Left lung (tissue), 14 donors: ENCODE measurements around the gene GLT8D2. TPM values are rescaled to one million over a fixed set of nuclear protein-coding genes. Genes with fewer than 3 reads are reported as not detected.
A peak's percentile ranks its signal among the peaks of the same experiment; 100 is the strongest.

Experiments used
- ATAC-seq: fragments of 200-7000 bp; cut with Tn5 transposase; one replicate; pipeline ENCODE4 v1.9.1; 2020; ENCODE audit warnings: moderate library complexity
- DNase-seq, 4 donors: peaks; one replicate each; pipeline ENCODE4 v3.0.0-alpha.2; 2013 to 2020
- H3K27ac ChIP-seq, 2 donors: fragments of 200-600 bp; sonication (generic) in 1 of 2; one replicate each; pipeline versions ENCODE4 v1.5.0 to v1.8.0; 2020 to 2021
- H3K27me3 ChIP-seq, 2 donors: fragments of 200-600 bp; sonication (generic) in 1 of 2; one replicate each; pipeline versions ENCODE4 v1.5.0 to v1.8.0; 2020 to 2021
- H3K36me3 ChIP-seq, 2 donors: fragments of 200-600 bp; sonication (generic) in 1 of 2; one replicate each; pipeline versions ENCODE4 v1.5.0 to v1.8.0; 2020 to 2021
- H3K4me1 ChIP-seq, 2 donors: fragments of 200-600 bp; one replicate each; pipeline ENCODE4 v1.8.0; 2021
- H3K4me3 ChIP-seq, 2 donors: fragments of 200-600 bp; sonication (generic) in 1 of 2; one replicate each; pipeline versions ENCODE4 v1.5.0 to v1.8.0; 2020 to 2021; ENCODE audit warnings: mild to moderate bottlenecking in 1 of 2
- H3K9me3 ChIP-seq, 2 donors: fragments of 200-600 bp; sonication (generic) in 1 of 2; one replicate each; pipeline versions ENCODE4 v1.5.0 to v1.8.0; 2020 to 2021
- intact Hi-C, 2 donors: fragments of 100-400 bp; cut with DNase I; formaldehyde crosslinking; loops; one replicate each; pipeline versions ENCODE4 v1.11.2 to v1.14.2; 2022
- long read RNA-seq, 12 donors: library from polyadenylated mRNA in 2 of 12; unstranded in 2 of 12; transcript quantifications; one replicate each; pipeline ENCODE4 v2.0.0 and lab custom pipeline, GENCODE V29; 2019 to 2026
- polyA plus RNA-seq, 6 donors: library from polyadenylated mRNA; unstranded; fragments of 120-200 nt; gene quantifications; one replicate each; pipeline ENCODE4 v1.2.1, GENCODE V29; 2013; ENCODE audit not compliant: insufficient read length in 6 of 6
- total RNA-seq, 2 donors: library from RNA; stranded (reverse); fragmentation: NEBNext Ultra II Directional; extraction: Animal tissue kit (Norgen Biotek cat#: 25700); gene quantifications; one replicate each; pipeline ENCODE4 v1.2.1, GENCODE V29; 2021
- TF ChIP-seq, protein P1 (sequence below), 2 donors: fragments of 200-600 bp; sonication (generic) in 1 of 2; IDR thresholded peaks; one replicate each; pipeline versions ENCODE4 v1.5.0 to v1.8.0; 2021; ENCODE audit warnings: antibody characterized with exemption in 2 of 2
- donor health status: DM: no; HTN: yes; CAD: no.
- donor health status: DM: no; HTN: no; CAD: no.

GLT8D2 gene, protein sequence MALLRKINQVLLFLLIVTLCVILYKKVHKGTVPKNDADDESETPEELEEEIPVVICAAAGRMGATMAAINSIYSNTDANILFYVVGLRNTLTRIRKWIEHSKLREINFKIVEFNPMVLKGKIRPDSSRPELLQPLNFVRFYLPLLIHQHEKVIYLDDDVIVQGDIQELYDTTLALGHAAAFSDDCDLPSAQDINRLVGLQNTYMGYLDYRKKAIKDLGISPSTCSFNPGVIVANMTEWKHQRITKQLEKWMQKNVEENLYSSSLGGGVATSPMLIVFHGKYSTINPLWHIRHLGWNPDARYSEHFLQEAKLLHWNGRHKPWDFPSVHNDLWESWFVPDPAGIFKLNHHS
- 10 to 100 TPM in 1 of 2 donors, 1 to 10 TPM in 1; 7.5 to 19.2 TPM for total RNA-seq
- 10 to 100 TPM; 23.1 to 34.6 (median 27.9) TPM for polyA plus RNA-seq
- long read RNA-seq, donor 1, partial matches to known transcripts = 15 of 19 reads
- long read RNA-seq, donor 1, other reads (novel, unspliced or antisense) = 0 of 19 reads
- long read RNA-seq, donor 2, partial matches to known transcripts = 5 of 10 reads
- long read RNA-seq, donor 2, other reads (novel, unspliced or antisense) = 0 of 10 reads
- long read RNA-seq, donor 3, partial matches to known transcripts = 0 of 4 reads
- long read RNA-seq, donor 3, other reads (novel, unspliced or antisense) = 0 of 4 reads
- long read RNA-seq, donor 4, transcript GLT8D2-201 (11 exons, 1,880 nt) = major isoform, 9 of 16 reads
- long read RNA-seq, donor 4, partial matches to known transcripts = 7 of 16 reads
- long read RNA-seq, donor 4, other reads (novel, unspliced or antisense) = 0 of 16 reads
- long read RNA-seq, donor 5, partial matches to known transcripts = 0 of 4 reads
- long read RNA-seq, donor 5, other reads (novel, unspliced or antisense) = 0 of 4 reads
- long read RNA-seq, donor 6, transcript GLT8D2-201 (11 exons, 1,880 nt) = major isoform, 8 of 8 reads
- long read RNA-seq, donor 6, partial matches to known transcripts = 0 of 8 reads
- long read RNA-seq, donor 6, other reads (novel, unspliced or antisense) = 0 of 8 reads
- long read RNA-seq, donor 7, partial matches to known transcripts = 0 of 2 reads
- long read RNA-seq, donor 7, other reads (novel, unspliced or antisense) = 0 of 2 reads
- long read RNA-seq, donor 8, partial matches to known transcripts = 5 of 10 reads
- long read RNA-seq, donor 8, other reads (novel, unspliced or antisense) = 0 of 10 reads
- long read RNA-seq, donor 9 = 0 reads
- long read RNA-seq, donor 10, partial matches to known transcripts = 2 of 4 reads
- long read RNA-seq, donor 10, other reads (novel, unspliced or antisense) = 0 of 4 reads
- long read RNA-seq, donor 11, partial matches to known transcripts = 0 of 4 reads
- long read RNA-seq, donor 11, other reads (novel, unspliced or antisense) = 0 of 4 reads
- long read RNA-seq, donor 12, transcript GLT8D2-201 (11 exons, 1,880 nt) = major isoform, 5 of 217 reads
- long read RNA-seq, donor 12, partial matches to known transcripts = 212 of 217 reads
- long read RNA-seq, donor 12, other reads (novel, unspliced or antisense) = 0 of 217 reads

DNA sequence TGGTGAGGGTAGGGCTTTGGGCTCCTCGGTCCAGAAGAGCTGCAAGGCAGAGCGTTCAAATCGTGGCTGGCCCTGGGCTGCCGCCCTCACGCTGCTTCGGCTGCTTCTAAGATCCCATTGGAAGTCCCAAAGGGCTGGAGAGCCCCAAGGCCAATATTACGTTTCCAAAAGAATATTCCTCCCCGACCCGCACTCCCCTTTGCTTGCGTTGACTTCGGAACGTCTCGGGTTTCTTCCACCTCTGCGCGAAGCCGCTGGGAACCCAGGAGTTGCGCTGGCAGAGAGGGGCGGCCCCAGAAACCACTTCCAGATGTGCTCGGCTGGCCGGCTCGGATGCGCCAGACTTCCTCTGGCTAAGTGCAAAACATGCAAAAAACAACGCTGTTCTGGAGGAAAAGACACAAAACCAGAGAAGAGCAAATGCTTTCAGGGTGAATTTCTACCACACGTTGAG lies at the start of gene GLT8D2:
TSS of gene GLT8D2 (minus strand) at position 285 of the 454 bp plus-strand sequence. CDS start 30,539 bp downstream, outside the sequence.
- no peaks in the 10 kb centered on the region for H3K36me3 ChIP-seq
- H3K27me3 ChIP-seq = peaks cover 4 to 28% of the 10 kb centered on the region in 2 donors
- TF ChIP-seq, protein P1, sequence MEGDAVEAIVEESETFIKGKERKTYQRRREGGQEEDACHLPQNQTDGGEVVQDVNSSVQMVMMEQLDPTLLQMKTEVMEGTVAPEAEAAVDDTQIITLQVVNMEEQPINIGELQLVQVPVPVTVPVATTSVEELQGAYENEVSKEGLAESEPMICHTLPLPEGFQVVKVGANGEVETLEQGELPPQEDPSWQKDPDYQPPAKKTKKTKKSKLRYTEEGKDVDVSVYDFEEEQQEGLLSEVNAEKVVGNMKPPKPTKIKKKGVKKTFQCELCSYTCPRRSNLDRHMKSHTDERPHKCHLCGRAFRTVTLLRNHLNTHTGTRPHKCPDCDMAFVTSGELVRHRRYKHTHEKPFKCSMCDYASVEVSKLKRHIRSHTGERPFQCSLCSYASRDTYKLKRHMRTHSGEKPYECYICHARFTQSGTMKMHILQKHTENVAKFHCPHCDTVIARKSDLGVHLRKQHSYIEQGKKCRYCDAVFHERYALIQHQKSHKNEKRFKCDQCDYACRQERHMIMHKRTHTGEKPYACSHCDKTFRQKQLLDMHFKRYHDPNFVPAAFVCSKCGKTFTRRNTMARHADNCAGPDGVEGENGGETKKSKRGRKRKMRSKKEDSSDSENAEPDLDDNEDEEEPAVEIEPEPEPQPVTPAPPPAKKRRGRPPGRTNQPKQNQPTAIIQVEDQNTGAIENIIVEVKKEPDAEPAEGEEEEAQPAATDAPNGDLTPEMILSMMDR (IDR thresholded peaks at IDR 0.05) = no peak
- intact Hi-C loops = no loop called here
- H3K4me3 ChIP-seq = peak within 1 kb of the TSS; percentile 10 to 24
- no peaks in the 10 kb centered on the region for H3K9me3 ChIP-seq
- ATAC-seq (peak; percentile 85), DNase-seq (peak; percentile 51 to 83 (median 71))
- peak within 1 kb of the TSS in 1 of 2 donors; percentile 65 for H3K27ac ChIP-seq
- peaks cover 0 to 2% of the 10 kb centered on the region in 2 donors for H3K4me1 ChIP-seq

DNA sequence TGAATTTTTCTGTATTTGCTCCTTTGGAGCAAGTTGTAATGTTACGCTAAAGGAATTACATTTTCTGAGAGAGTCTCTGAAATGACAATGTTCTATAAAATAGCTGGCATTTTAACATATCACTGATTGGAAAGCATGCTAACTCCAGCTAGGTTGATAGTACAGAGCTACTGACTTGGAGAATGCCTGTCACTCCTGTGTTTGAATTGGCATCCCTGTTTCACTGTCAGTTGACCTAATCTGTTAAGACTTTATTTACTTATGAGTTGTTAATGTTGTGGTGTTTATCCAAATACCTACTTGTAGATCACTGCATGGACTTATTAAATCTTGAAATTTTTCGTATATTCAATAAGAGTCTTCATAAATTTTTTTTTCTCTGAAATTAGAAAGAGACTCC lies 48.0 kb upstream of the GLT8D2 start:
- H3K9me3 ChIP-seq = no peaks in the 10 kb centered on the region
- H3K4me3 ChIP-seq = no peak overlapping the region
- H3K27ac ChIP-seq = no peak overlapping the region
- intact Hi-C loops = no loop called here
- TF ChIP-seq, protein P1 (IDR thresholded peaks at IDR 0.05) = no peak
- peaks cover 0 to 94% of the 10 kb centered on the region in 2 donors for H3K36me3 ChIP-seq
- no peak for ATAC-seq
- no peaks in the 10 kb centered on the region for H3K27me3 ChIP-seq
- H3K4me1 ChIP-seq = no peaks in the 10 kb centered on the region
- DNase-seq = no peak

DNA sequence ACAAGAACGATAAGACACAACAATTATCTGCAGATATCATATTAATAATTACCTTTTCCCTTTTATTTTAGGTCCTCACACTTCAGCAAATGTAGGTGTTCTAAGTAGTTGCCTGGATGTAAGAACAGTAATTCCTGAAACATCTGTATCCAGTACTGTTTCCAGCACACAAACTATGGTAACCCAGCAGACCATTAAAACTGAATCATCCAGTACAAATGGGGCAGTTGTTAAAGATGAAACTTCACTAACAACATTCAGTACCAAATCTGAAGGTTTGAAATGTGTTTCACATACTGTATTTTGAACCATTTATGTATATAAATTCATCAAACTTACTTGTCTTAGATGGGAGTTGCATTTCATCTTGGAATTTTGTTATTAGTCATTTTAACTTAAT lies 45.3 kb upstream of the GLT8D2 start:
- intact Hi-C loops = no loop called here
- ATAC-seq (no peak), DNase-seq (no peak)
- peaks cover 0 to 96% of the 10 kb centered on the region in 2 donors for H3K36me3 ChIP-seq
- TF ChIP-seq, protein P1 (IDR thresholded peaks at IDR 0.05) = no peak
- H3K4me3 ChIP-seq = no peak overlapping the region
- no peaks in the 10 kb centered on the region for H3K27me3 ChIP-seq
- no peaks in the 10 kb centered on the region for H3K4me1 ChIP-seq
- no peak overlapping the region for H3K27ac ChIP-seq
- H3K9me3 ChIP-seq = no peaks in the 10 kb centered on the region

DNA sequence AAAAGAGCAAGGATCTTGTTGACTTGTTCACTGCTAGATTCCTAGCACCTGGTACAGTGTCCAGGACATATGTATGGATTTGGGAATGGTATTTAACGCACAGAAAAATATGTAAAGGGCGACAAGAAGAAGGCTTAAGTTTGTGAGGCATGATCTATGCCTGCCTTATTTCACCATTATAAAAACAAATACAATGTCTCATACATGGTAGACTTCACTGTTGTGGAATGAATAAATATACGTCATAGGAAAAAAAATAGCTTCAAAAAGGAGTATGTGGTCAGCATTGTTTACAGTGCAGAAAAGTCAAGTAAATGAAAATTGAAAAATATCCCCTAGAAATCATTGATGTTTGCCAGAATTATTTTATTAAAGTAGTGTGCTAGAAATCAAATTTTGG lies 44.3 kb upstream of the GLT8D2 start:
- no peaks in the 10 kb centered on the region for H3K9me3 ChIP-seq
- H3K27ac ChIP-seq = no peak overlapping the region
- TF ChIP-seq, protein P1 (IDR thresholded peaks at IDR 0.05) = no peak
- DNase-seq (no peak), ATAC-seq (no peak)
- intact Hi-C loops = no loop called here
- H3K4me3 ChIP-seq = no peak overlapping the region
- H3K36me3 ChIP-seq = peaks cover 0 to 90% of the 10 kb centered on the region in 2 donors
- no peaks in the 10 kb centered on the region for H3K4me1 ChIP-seq
- H3K27me3 ChIP-seq = no peaks in the 10 kb centered on the region
